HepG2 (cell line): ENCODE results near the gene ZNF17. TPM values are rescaled to one million over a fixed set of nuclear protein-coding genes. Genes with fewer than 3 reads are reported as not detected.

ENCODE experiments used
- ATAC-seq: fragments of 200-7000 bp; cut with Tn5 transposase; 3 replicates; pipeline ENCODE4 v1.9.1; 2020; ENCODE audit warnings: mild to moderate bottlenecking, moderate library complexity
- BruUV-seq: library from RNA; stranded (reverse); fragments of 400-500 nt; replicated peaks from 2 replicates; lab custom pipeline; 2021; lab: Mats Ljungman, UMichigan
- CTCF ChIA-PET: fragments of 300-600 bp; formaldehyde crosslinking; extraction: SDS; loops from one replicate; lab custom pipeline; 2021; ENCODE audit warnings: low total read pairs, inconsistent platforms, low intra/inter-chr PET ratio; lab: Yijun Ruan, JAX
- POLR2A ChIA-PET: fragments of 350-600 bp; sonication (Branson Sonifier 250); formaldehyde crosslinking; loops from one replicate; lab custom pipeline; 2020; ENCODE audit warnings: antibody characterized with exemption, inconsistent platforms; lab: Yijun Ruan, JAX
- DNase-seq: peaks from one replicate; pipeline ENCODE4 v3.0.0-alpha.2; 2015; ENCODE audit warnings: low spot score
- FAIRE-seq: peaks from 3 replicates; lab custom pipeline; 2011; peaks lifted over from hg19 to GRCh38; lab: Jason Lieb, UNC
- H2AFZ ChIP-seq: one replicate; pipeline ENCODE4 v1.6.1; 2011; ENCODE audit warnings: low read length, inconsistent platforms
- H3K27ac ChIP-seq: fragments of 300-600 bp; 3 replicates; pipeline ENCODE4 v1.8.0; 2011; ENCODE audit warnings: mixed run types, mild to moderate bottlenecking, mixed read lengths, low read length, inconsistent platforms; ENCODE audit not compliant: insufficient read depth; ENCODE audit errors: extremely low read length
- H3K27me3 ChIP-seq, 2 experiments: fragments of 200-600 bp in 1 of 2; 2 replicates in 1 of 2; 3 replicates in 1 of 2; pipeline versions ENCODE4 v1.6.0 to v1.8.0; 2011; ENCODE audit warnings: low read length in 2 of 2, mild to moderate bottlenecking in 2 of 2, moderate library complexity in 2 of 2, inconsistent platforms in 1 of 2; ENCODE audit not compliant: insufficient read depth in 2 of 2, control insufficient read depth in 1 of 2
- H3K36me3 ChIP-seq, 2 experiments: fragments of 200-600 bp in 1 of 2; replicated peaks in 1 of 2; 2 replicates in 1 of 2; 3 replicates in 1 of 2; pipeline versions ENCODE4 v1.5.1 to v1.8.0; 2011; ENCODE audit warnings: low read length in 2 of 2, inconsistent platforms in 1 of 2; ENCODE audit not compliant: insufficient read depth in 2 of 2, control insufficient read depth in 1 of 2
- H3K4me1 ChIP-seq: 2 replicates; pipeline ENCODE4 v1.5.1; 2012; ENCODE audit warnings: low read length, inconsistent platforms; ENCODE audit not compliant: insufficient read depth
- H3K4me2 ChIP-seq: 2 replicates; pipeline ENCODE4 v1.6.0; 2011; ENCODE audit warnings: low read depth, low read length, inconsistent platforms
- H3K4me3 ChIP-seq, 3 experiments: fragments of 200-600 bp in 1 of 3; sonication (generic), shearing (Covaris generic) in 1 of 3; replicated peaks in 1 of 3; 2 replicates each; pipeline ENCODE4 v1.5.1; 2011 to 2016; ENCODE audit warnings: low read length in 3 of 3, inconsistent platforms in 2 of 3, low read depth in 2 of 3, mild to moderate bottlenecking in 2 of 3, control low read depth in 1 of 3, mixed read lengths in 1 of 3; ENCODE audit not compliant: insufficient read depth in 1 of 3
- H3K79me2 ChIP-seq: one replicate; pipeline ENCODE4 v1.6.1; 2011; ENCODE audit warnings: low read length, inconsistent platforms; ENCODE audit not compliant: insufficient read depth
- H3K9ac ChIP-seq: 2 replicates; pipeline ENCODE4 v1.6.0; 2011; ENCODE audit warnings: mild to moderate bottlenecking, low read depth, low read length, inconsistent platforms; ENCODE audit not compliant: insufficient read depth
- H3K9me3 ChIP-seq: 2 replicates; pipeline ENCODE4 v1.5.1; 2012; ENCODE audit warnings: mild to moderate bottlenecking, low read length
- H4K20me1 ChIP-seq: 2 replicates; pipeline ENCODE4 v1.6.0; 2011; ENCODE audit warnings: inconsistent platforms, mild to moderate bottlenecking, low read length, moderate library complexity; ENCODE audit not compliant: insufficient read depth
- CEBPB ChIP-seq: IDR thresholded peaks from 2 replicates; pipeline ENCODE4 v1.6.1; 2011; ENCODE audit warnings: low read depth, low read length, improper control_type of control experiment, borderline replicate concordance
- FOXA3 ChIP-seq: IDR thresholded peaks from 2 replicates; pipeline ENCODE4 v1.6.1; 2016; ENCODE audit warnings: missing genetic modification reagents, missing compliant biosample characterization
- GATAD2A ChIP-seq: IDR thresholded peaks from 2 replicates; pipeline ENCODE4 v1.6.1; 2016
- HOXD1 ChIP-seq: sonication (generic); formaldehyde crosslinking; IDR thresholded peaks from 2 replicates; pipeline ENCODE4 v1.5.0; 2020; ENCODE audit warnings: missing genetic modification reagents
- LBX2 ChIP-seq: sonication (generic); formaldehyde crosslinking; IDR thresholded peaks from 2 replicates; pipeline ENCODE4 v1.5.0; 2020; ENCODE audit warnings: missing genetic modification reagents, mild to moderate bottlenecking, borderline replicate concordance
- LCORL ChIP-seq, 2 experiments: fragments of 450-650 bp in 1 of 2; sonication (generic) in 1 of 2; formaldehyde crosslinking in 1 of 2; IDR thresholded peaks; 2 replicates each; pipeline versions ENCODE4 v1.5.0 to v1.6.1; 2017 to 2020; ENCODE audit warnings: antibody characterized with exemption in 1 of 2, missing genetic modification reagents in 1 of 2
- MAX ChIP-seq: IDR thresholded peaks from 2 replicates; pipeline ENCODE4 v1.6.1; 2012; ENCODE audit warnings: inconsistent platforms
- RAD51 ChIP-seq: fragments of 450-650 bp; IDR thresholded peaks from 2 replicates; pipeline ENCODE4 v1.6.1; 2016; ENCODE audit warnings: borderline replicate concordance
- SRSF1 ChIP-seq: fragments of 200-400 bp; formaldehyde crosslinking; optimal IDR thresholded peaks from 2 replicates; pipeline ENCODE3; 2017; ENCODE audit warnings: mild to moderate bottlenecking, low read depth, low read length, moderate library complexity
- U2AF1 ChIP-seq: fragments of 200-400 bp; formaldehyde crosslinking; optimal IDR thresholded peaks from 2 replicates; pipeline ENCODE3; 2017; ENCODE audit warnings: mild to moderate bottlenecking, low read depth, low read length
- ZNF337 ChIP-seq: sonication (generic); formaldehyde crosslinking; IDR thresholded peaks from 2 replicates; pipeline ENCODE4 v1.5.1; 2020; ENCODE audit warnings: missing genetic modification reagents, low read depth, mild to moderate bottlenecking, borderline replicate concordance
- ZNF446 ChIP-seq: sonication (generic); formaldehyde crosslinking; IDR thresholded peaks from 2 replicates; pipeline ENCODE4 v1.5.0; 2020; ENCODE audit warnings: mild to moderate bottlenecking, missing genetic modification reagents
- ZNF564 ChIP-seq: sonication (generic); formaldehyde crosslinking; IDR thresholded peaks from 2 replicates; pipeline ENCODE4 v1.8.1; 2023; ENCODE audit warnings: mild to moderate bottlenecking, missing genetic modification reagents
- WGBS: methylation state at CpG from one replicate; pipeline ENCODE4 v1.1.6; 2017; ENCODE audit warnings: low lambda C conversion rate; 5-methylcytosine and 5-hydroxymethylcytosine counted together
- in situ Hi-C: cut with HindIII; loops from 2 replicates; pipeline ENCODE4 v1.10.0; 2017; ENCODE audit warnings: low pct_unique_long_range_greater_than_20kb; ENCODE audit not compliant: extremely low pct_ligation_motif_present
- intact Hi-C: fragments of 100-400 bp; cut with micrococcal nuclease; formaldehyde crosslinking; loops from one replicate; pipeline ENCODE4 v1.10.0; 2022; ENCODE audit not compliant: unreplicated experiment
- polyA plus RNA-seq, 8 experiments: library from polyadenylated mRNA; depleted of rRNA in 3 of 8; stranded (reverse) in 7 of 8; unstranded in 1 of 8; fragments of >200 nt; fragmentation: Illumina TruSeq in 4 of 8; extraction: Trizol in 4 of 8; gene quantifications; 2 replicates each; pipeline versions ENCODE4 v1.2.1 to v1.2.3, GENCODE V29; 2011 to 2016; ENCODE audit warnings: low read depth in 4 of 8, missing spikeins in 1 of 8, mixed read lengths in 1 of 8; ENCODE audit not compliant: insufficient read depth in 1 of 8
- total RNA-seq, 5 experiments: library from RNA; depleted of rRNA; stranded (reverse); fragments of >200 nt; fragmentation: Illumina TruSeq; extraction: Trizol; gene quantifications; 2 replicates each; pipeline ENCODE4 v1.2.3, GENCODE V29; 2016; ENCODE audit warnings: low read depth in 1 of 5
- TF ChIP-seq, protein P1 (sequence below): sonication (generic); formaldehyde crosslinking; IDR thresholded peaks from 2 replicates; pipeline ENCODE4 v1.4.0; 2020; ENCODE audit warnings: missing genetic modification reagents, low read depth, mild to moderate bottlenecking, borderline replicate concordance
- TF ChIP-seq, protein P2 (sequence below): sonication (generic); formaldehyde crosslinking; IDR thresholded peaks from 2 replicates; pipeline ENCODE4 v1.5.1; 2020; ENCODE audit warnings: missing genetic modification reagents, mild to moderate bottlenecking, borderline replicate concordance

ZNF17 gene
- total and polyA plus RNA-seq, 2 of the 13 experiments (the other 11 are each of a cell fraction or from before 2014, with no cell fraction given) = 3.7 to 10.1 TPM

- Histone ChIP-seq H3K4me3 (no peak overlapping the region), H3K9ac (no peak overlapping the region), H4K20me1 (no peaks in the 10 kb centered on the region), H3K36me3 (peaks cover 18 to 42% of the 10 kb centered on the region in 2 experiments), H3K9me3 (no peaks in the 10 kb centered on the region), H3K79me2 (peaks cover 28% of the 10 kb centered on the region), H3K27me3 (no peaks in the 10 kb centered on the region), H3K4me1 (no peaks in the 10 kb centered on the region), H3K4me2 (no peak overlapping the region), H2AFZ (no peak overlapping the region), H3K27ac (no peak overlapping the region)
- in situ Hi-C loops = no loop called here
- ChIA-PET POLR2A (no interaction called here), CTCF (no interaction called here)
- DNase-seq = no peak
- intact Hi-C loops = no loop called here
- 73% methylated on average over 4 of the region's 5 CpGs for whole genome bisulfite sequencing
- TF ChIP-seq RAD51 (no peak), GATAD2A (no peak), LCORL (IDR thresholded peaks at IDR 0.05) (peak; percentile 56; the same call in 1 of the 2 replicates), LCORL (CRISPR knock-in tag; IDR thresholded peaks at IDR 0.05) (no peak), ZNF337 (CRISPR knock-in tag) (no peak)
- TF ChIP-seq, protein P1, sequence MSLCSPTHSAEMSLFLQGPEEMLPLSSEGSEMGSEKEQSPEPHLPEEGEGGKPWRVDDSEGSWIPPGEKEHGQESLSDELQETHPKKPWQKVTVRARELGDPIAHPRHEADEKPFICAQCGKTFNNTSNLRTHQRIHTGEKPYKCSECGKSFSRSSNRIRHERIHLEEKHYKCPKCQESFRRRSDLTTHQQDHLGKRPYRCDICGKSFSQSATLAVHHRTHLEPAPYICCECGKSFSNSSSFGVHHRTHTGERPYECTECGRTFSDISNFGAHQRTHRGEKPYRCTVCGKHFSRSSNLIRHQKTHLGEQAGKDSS = no peak
- FAIRE-seq = no peak
- BruUV-seq = no TSS peak
- no peak for ATAC-seq
Measured at GRCh38 chr19:57443121-57443696, 32.2 kb downstream of the ZNF17 start.

GRCh38 chr19:57452307-57452706 lies 41.3 kb downstream of the ZNF17 start:
- Histone ChIP-seq H3K4me1 (no peaks in the 10 kb centered on the region), H2AFZ (no peak overlapping the region), H3K4me2 (no peak overlapping the region), H3K27me3 (no peaks in the 10 kb centered on the region), H3K27ac (no peak overlapping the region), H4K20me1 (no peaks in the 10 kb centered on the region), H3K9me3 (no peaks in the 10 kb centered on the region), H3K9ac (no peak overlapping the region), H3K79me2 (no peaks in the 10 kb centered on the region), H3K4me3 (no peak overlapping the region), H3K36me3 (no peaks in the 10 kb centered on the region; a peak in 1 of 5 replicates)
- no TSS peak for BruUV-seq
- DNase-seq (no peak), FAIRE-seq (no peak), ATAC-seq (no peak)
- TF ChIP-seq LBX2 (CRISPR knock-in tag) (no peak), U2AF1 (no peak), SRSF1 (no peak), CEBPB (peak; percentile 76), HOXD1 (CRISPR knock-in tag) (no peak), ZNF446 (no peak), MAX (no peak), FOXA3 (CRISPR knock-in tag) (no peak), ZNF564 (CRISPR knock-in tag) (peak; percentile 96)
- TF ChIP-seq, protein P2, sequence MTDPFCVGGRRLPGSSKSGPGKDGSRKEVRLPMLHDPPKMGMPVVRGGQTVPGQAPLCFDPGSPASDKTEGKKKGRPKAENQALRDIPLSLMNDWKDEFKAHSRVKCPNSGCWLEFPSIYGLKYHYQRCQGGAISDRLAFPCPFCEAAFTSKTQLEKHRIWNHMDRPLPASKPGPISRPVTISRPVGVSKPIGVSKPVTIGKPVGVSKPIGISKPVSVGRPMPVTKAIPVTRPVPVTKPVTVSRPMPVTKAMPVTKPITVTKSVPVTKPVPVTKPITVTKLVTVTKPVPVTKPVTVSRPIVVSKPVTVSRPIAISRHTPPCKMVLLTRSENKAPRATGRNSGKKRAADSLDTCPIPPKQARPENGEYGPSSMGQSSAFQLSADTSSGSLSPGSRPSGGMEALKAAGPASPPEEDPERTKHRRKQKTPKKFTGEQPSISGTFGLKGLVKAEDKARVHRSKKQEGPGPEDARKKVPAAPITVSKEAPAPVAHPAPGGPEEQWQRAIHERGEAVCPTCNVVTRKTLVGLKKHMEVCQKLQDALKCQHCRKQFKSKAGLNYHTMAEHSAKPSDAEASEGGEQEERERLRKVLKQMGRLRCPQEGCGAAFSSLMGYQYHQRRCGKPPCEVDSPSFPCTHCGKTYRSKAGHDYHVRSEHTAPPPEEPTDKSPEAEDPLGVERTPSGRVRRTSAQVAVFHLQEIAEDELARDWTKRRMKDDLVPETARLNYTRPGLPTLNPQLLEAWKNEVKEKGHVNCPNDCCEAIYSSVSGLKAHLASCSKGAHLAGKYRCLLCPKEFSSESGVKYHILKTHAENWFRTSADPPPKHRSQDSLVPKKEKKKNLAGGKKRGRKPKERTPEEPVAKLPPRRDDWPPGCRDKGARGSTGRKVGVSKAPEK (CRISPR knock-in tag) = no peak
- POLR2A ChIA-PET = no interaction called here
- intact Hi-C loops = no loop called here
- CTCF ChIA-PET = no interaction called here
- 100% methylated on average over 3 of the region's 3 CpGs for WGBS
- in situ Hi-C loops = no loop called here
